NT2/D1 (cell line): Measurements from ENCODE around the gene ARPP21.

Source experiments
- SUZ12 ChIP-seq: IDR thresholded peaks from 2 replicates; pipeline ENCODE4 v1.6.1; 2011; ENCODE audit not compliant: insufficient read length, insufficient read depth; ENCODE audit errors: extremely low read depth
- YY1 ChIP-seq: IDR thresholded peaks from 2 replicates; pipeline ENCODE4 v1.6.1; 2011; ENCODE audit not compliant: insufficient read length, insufficient read depth
- ZNF274 ChIP-seq: IDR thresholded peaks from 2 replicates; pipeline ENCODE4 v1.6.1; 2011; ENCODE audit warnings: mild to moderate bottlenecking, low read depth, low read length

GRCh38 chr3:35644451-35644850, 5.1 kb downstream of the ARPP21 start:
- TF ChIP-seq YY1 (no peak), ZNF274 (no peak), SUZ12 (no peak)
